ENCODE results near the gene CDC42EP3.

CDC42EP3 gene

GRCh38 chr2:37657471-37657870, 14.0 kb downstream of the CDC42EP3 start:
- in situ Hi-C loops (cut with HindIII; ENCODE audit: low sequenced_read_pairs) = no loop called here

GRCh38 chr2:37656512-37657423, 14.7 kb downstream of the CDC42EP3 start:
- in situ Hi-C loops (cut with HindIII; ENCODE audit: low sequenced_read_pairs) = no loop called here

- in situ Hi-C loops (cut with HindIII; ENCODE audit: low sequenced_read_pairs) = no loop called here
Measured at GRCh38 chr2:37654932-37655841, 16.3 kb downstream of the CDC42EP3 start.

- in situ Hi-C loops (cut with HindIII; ENCODE audit: low sequenced_read_pairs) = no loop called here
Measured at GRCh38 chr2:37654419-37654818, 17.0 kb downstream of the CDC42EP3 start.

GRCh38 chr2:37653805-37654378, 17.6 kb downstream of the CDC42EP3 start:
- in situ Hi-C loops (cut with HindIII; ENCODE audit: low sequenced_read_pairs) = no loop called here

- in situ Hi-C loops (cut with HindIII; ENCODE audit: low sequenced_read_pairs) = no loop called here
Measured at GRCh38 chr2:37653093-37653492, 18.3 kb downstream of the CDC42EP3 start.

GRCh38 chr2:37652199-37652640, 19.2 kb downstream of the CDC42EP3 start:
- in situ Hi-C loops (cut with HindIII; ENCODE audit: low sequenced_read_pairs) = no loop called here

- in situ Hi-C loops (cut with HindIII; ENCODE audit: low sequenced_read_pairs) = no loop called here
Measured at GRCh38 chr2:37650548-37651093, 20.8 kb downstream of the CDC42EP3 start.

GRCh38 chr2:37649518-37649917, 21.9 kb downstream of the CDC42EP3 start:
- in situ Hi-C loops (cut with HindIII; ENCODE audit: low sequenced_read_pairs) = no loop called here

GRCh38 chr2:37648331-37649011, 23.0 kb downstream of the CDC42EP3 start:
- in situ Hi-C loops (cut with HindIII; ENCODE audit: low sequenced_read_pairs) = no loop called here

GRCh38 chr2:37647971-37648330, 23.5 kb downstream of the CDC42EP3 start:
- in situ Hi-C loops (cut with HindIII; ENCODE audit: low sequenced_read_pairs) = no loop called here

GRCh38 chr2:37645836-37646235, 25.6 kb downstream of the CDC42EP3 start:
- in situ Hi-C loops (cut with HindIII; ENCODE audit: low sequenced_read_pairs) = no loop called here

- in situ Hi-C loops (cut with HindIII; ENCODE audit: low sequenced_read_pairs) = no loop called here
Measured at GRCh38 chr2:37645362-37645761, 26.1 kb downstream of the CDC42EP3 start.

- in situ Hi-C loops (cut with HindIII; ENCODE audit: low sequenced_read_pairs) = no loop called here
Measured at GRCh38 chr2:37644191-37644590, 27.3 kb downstream of the CDC42EP3 start.

- in situ Hi-C loops (cut with HindIII; ENCODE audit: low sequenced_read_pairs) = no loop called here
Measured at GRCh38 chr2:37643730-37644078, 27.7 kb downstream of the CDC42EP3 start.

GRCh38 chr2:37642907-37643729, 28.3 kb downstream of the CDC42EP3 start:
- in situ Hi-C loops (cut with HindIII; ENCODE audit: low sequenced_read_pairs) = no loop called here

- in situ Hi-C loops (cut with HindIII; ENCODE audit: low sequenced_read_pairs) = no loop called here
Measured at GRCh38 chr2:37641582-37642171, 29.8 kb downstream of the CDC42EP3 start.

GRCh38 chr2:37639631-37640030, 31.8 kb downstream of the CDC42EP3 start:
- in situ Hi-C loops (cut with HindIII; ENCODE audit: low sequenced_read_pairs) = no loop called here

- in situ Hi-C loops (cut with HindIII; ENCODE audit: low sequenced_read_pairs) = no loop called here
Measured at GRCh38 chr2:37638973-37639372, 32.5 kb downstream of the CDC42EP3 start.
